AG09309 (cell line): Measurements from ENCODE around the gene LRRC8E.

Experiments
- DNase-seq: peaks from one replicate; pipeline ENCODE4 v3.0.0-alpha.2; 2010; ENCODE audit warnings: low read depth
- H3K4me3 ChIP-seq: 2 replicates; pipeline ENCODE4 v1.5.1; 2011; ENCODE audit warnings: mild to moderate bottlenecking, low read depth, low read length, moderate library complexity; ENCODE audit not compliant: control insufficient read depth
- CTCF ChIP-seq: IDR thresholded peaks from 2 replicates; pipeline ENCODE4 v1.5.1; 2011; ENCODE audit warnings: mild to moderate bottlenecking, low read depth, low read length, inconsistent platforms; ENCODE audit not compliant: insufficient read depth, control insufficient read depth; ENCODE audit errors: missing control alignments

The LRRC8E gene

DNA sequence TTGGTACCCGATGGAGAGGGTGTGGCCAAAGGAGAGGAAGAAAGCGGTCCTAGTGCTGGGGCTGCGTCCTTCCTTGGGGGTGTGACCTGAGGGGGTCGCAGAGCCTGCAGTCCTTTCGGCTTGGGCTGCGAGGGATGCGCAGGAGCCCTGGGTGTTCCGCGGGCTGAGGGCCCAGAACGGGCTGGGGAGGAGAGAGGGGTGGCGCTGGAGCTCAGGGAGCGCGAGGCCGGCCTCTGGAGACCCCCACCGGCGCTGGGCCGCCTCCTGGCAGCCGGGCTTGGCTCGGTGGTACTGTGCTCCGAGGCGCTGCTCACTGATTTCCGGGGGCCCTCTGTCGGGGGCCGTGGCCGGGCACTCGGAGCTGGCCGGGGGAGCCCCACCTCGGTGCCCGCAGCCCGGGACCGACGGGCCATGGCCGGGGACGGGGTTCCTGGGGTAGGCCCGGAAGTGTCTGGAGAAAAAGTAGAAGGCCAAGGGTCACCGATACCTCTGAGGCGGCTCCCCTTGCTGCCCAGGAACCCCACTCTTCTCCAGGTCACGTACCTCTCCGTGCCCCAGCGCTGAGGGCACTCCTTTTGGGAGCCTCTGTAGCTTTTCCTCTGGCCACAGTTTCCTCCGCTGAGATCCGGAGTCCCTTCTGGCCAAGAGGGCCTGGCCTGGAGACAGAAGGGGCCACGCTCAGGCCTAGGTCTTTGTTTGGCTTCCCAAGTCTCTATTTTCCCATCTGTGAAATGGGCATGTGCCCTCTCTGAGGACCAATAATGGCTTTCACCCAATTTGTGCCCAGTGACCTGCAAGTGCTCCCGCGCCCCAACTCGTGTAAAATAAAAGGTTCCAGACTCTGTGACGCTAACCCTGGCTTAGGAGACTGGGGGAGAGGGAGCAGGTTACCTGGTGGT lies 15.8 kb upstream of the LRRC8E start:
- H3K4me3 ChIP-seq = no peak overlapping the region
- TF ChIP-seq CTCF = no peak
- DNase-seq = no peak

- no peak for DNase-seq
- no peak for TF ChIP-seq CTCF
- H3K4me3 ChIP-seq = no peak overlapping the region
These were observed 14.8 kb upstream of the LRRC8E start for GRCh38 chr19:7873304-7874075.

GRCh38 chr19:7874076-7874896 lies 14.0 kb upstream of the LRRC8E start, which contains the start of gene PRR36:
PRR36 (minus strand) TSS chr19:7874390; CDS start chr19:7873689, 701 bp downstream.
- no peak for TF ChIP-seq CTCF
- no peak for DNase-seq
- H3K4me3 ChIP-seq = no peak within 1 kb of the TSS; the same call in 1 of the 2 replicates

GRCh38 chr19:7874897-7875273 lies 13.4 kb upstream of the LRRC8E start:
- no peak overlapping the region for H3K4me3 ChIP-seq
- TF ChIP-seq CTCF = no peak
- no peak for DNase-seq

DNA sequence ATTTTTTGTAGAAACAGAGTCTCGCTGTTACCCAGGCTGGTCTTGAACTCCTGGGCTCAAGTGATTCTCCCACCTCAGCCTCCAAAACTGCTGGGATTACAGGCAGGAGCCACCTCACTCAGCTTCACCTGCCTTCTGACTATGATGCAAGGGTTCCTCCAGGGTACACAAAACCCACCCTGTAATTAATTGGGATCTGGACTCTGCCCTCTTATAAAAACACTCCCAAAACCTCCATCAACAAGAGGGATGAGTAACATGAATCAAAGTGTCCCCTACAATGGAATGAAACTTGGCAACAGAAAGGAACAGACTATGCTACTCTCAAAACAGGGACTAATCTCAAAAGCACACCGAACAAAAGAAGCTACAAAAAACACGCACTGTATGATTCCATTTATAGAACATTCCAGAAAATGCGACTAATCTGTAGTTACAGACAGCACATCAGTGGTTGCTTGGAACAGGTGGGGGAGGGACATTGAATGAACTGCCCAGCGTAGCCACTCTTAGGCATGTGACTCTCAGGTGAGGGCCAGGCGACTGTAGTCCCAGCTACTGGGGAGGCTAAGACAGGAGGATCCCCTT lies 11.0 kb upstream of the LRRC8E start:
- no peak for DNase-seq
- no peak for TF ChIP-seq CTCF
- no peak overlapping the region for H3K4me3 ChIP-seq
